Adrenal gland (tissue), 5 donors: ENCODE data around the gene MST1R.

ENCODE experiments used
- POLR2A ChIP-seq, 2 donors: fragments of 450-650 bp; IDR thresholded peaks; one replicate each; pipeline ENCODE4 v1.6.1; 2017; ENCODE audit warnings: antibody characterized with exemption in 2 of 2, mild to moderate bottlenecking in 2 of 2, moderate library complexity in 1 of 2
- TF ChIP-seq, protein P1 (sequence below), 6 experiments: fragments of 450-650 bp in 4 of 6; fragments of 200-600 bp in 2 of 6; sonication (generic) in 1 of 6; IDR thresholded peaks; 1 replicate in 5 of 6; 2 replicates in 1 of 6; pipeline versions ENCODE4 v1.5.1 to v1.8.0; 2016 to 2021; ENCODE audit warnings: antibody characterized with exemption in 6 of 6, mild to moderate bottlenecking in 2 of 6, moderate library complexity in 1 of 6
- donor health status: DM: no; HTN: no; CAD: no.

DNA sequence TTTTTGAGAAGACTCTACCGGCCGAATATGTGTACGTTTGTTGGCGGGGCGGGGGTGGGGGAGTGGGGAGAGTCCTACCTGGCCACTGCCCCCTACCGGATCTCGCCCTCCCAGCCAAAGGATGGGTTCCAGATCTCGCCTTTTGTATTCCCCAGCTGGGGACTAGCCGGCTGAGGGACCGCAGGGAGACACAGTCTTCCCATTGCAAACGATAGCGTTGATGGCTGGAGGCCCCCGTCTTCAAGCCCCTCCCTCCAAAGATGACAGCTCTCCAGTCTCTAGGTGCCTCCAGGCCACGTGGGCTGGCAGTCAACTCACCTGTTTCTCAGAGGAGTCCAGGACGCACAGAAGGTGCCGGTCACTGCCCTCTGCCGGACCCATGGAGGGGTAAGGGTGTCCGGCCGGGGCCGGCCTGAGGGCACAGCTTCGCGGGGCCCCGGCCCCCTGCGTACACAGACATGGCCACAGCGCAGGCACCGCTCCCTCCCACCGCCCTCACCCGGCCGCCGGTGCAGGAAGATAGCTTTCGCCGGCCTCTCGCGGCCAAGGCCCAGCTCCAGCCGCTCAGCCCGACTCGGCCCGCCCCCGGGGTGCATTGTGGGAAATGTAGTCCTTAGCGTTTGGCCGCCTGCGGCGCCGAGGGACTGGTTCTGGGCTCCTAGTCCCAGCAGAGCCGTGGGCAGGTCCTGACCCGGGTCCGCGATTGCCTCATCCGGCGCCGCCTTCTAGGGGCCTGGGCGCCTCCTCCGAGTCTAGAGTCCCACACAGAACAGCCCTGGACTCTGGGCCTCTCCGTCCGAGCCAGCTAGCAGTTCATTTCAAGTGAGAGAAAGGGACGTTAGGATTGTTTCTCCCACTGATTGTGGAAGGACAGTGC lies 25.9 kb upstream of the MST1R start, which contains the start of gene MON1A:
- peak; percentile 66 to 74 for TF ChIP-seq POLR2A (IDR thresholded peaks at IDR 0.05)
- TF ChIP-seq, protein P1, sequence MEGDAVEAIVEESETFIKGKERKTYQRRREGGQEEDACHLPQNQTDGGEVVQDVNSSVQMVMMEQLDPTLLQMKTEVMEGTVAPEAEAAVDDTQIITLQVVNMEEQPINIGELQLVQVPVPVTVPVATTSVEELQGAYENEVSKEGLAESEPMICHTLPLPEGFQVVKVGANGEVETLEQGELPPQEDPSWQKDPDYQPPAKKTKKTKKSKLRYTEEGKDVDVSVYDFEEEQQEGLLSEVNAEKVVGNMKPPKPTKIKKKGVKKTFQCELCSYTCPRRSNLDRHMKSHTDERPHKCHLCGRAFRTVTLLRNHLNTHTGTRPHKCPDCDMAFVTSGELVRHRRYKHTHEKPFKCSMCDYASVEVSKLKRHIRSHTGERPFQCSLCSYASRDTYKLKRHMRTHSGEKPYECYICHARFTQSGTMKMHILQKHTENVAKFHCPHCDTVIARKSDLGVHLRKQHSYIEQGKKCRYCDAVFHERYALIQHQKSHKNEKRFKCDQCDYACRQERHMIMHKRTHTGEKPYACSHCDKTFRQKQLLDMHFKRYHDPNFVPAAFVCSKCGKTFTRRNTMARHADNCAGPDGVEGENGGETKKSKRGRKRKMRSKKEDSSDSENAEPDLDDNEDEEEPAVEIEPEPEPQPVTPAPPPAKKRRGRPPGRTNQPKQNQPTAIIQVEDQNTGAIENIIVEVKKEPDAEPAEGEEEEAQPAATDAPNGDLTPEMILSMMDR (IDR thresholded peaks at IDR 0.05), result peak in 2 of 6 experiments; percentile 26 to 35
